ENCODE results near the gene ADRA2C.

The ADRA2C gene

DNA sequence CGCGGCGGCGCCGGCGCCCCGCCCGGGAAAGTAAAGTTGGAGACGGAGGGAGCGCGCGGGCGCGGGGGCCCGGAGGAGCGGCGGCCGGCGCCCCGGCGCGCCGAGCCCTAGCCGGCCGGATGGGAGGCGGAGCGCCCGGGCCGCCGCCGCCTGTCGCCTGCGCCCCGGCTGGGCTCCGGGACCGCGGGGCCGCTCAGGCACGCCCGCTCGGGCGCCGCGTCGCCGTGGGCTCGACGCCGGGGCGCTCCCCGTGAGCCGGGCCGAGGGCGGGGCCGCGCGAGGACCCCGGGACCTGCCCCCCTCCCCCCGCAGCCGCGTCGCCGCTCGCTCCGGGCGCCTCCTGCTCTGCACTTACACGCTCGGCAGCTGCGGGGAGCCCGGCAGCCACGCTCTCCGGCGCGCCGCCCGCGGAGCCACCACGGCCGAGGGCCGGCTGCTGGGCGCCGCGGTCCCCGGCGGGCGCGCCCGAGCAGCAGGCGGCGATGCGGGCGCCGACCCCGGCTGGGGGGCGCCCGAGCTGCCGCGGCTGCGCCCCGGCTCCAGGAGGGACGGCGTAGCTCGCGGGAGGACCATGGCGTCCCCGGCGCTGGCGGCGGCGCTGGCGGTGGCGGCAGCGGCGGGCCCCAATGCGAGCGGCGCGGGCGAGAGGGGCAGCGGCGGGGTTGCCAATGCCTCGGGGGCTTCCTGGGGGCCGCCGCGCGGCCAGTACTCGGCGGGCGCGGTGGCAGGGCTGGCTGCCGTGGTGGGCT, at the start of gene ADRA2C:
TSS of gene ADRA2C (plus strand) at position 350 of the 749 bp plus-strand sequence. CDS start at position 572, 222 bp downstream.
- no peak for DNase-seq

DNA sequence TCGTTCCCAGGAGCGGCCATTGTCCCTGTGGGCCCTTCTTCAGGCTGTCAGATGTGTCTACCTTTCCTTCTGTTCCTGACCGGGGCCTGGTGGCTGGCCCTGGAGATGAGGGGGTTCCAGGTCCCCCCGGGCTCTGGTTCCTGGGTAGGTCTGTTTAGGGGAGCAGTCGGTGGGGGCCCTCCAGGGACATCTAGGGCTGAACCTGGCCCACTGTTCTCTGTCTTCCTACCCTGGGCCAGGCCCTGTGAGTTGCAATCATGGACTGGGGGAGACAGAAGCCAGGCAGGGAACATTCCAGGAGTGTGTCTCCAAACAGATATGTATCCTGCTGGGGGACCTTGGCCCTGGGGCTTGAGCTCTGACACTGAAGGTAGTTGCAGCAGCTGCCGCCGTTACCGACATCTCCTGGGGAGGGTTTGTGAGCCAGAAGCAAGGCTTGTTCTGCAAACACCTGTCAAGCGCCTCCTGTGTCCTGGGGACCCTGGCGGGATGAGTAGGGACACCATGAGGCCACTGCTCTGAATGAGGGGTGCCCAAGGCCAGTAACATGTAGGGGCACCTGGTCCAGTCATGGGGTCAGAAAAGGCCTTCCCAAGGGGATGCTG, 49.5 kb upstream of the ADRA2C start:
- no peak for DNase-seq

DNA sequence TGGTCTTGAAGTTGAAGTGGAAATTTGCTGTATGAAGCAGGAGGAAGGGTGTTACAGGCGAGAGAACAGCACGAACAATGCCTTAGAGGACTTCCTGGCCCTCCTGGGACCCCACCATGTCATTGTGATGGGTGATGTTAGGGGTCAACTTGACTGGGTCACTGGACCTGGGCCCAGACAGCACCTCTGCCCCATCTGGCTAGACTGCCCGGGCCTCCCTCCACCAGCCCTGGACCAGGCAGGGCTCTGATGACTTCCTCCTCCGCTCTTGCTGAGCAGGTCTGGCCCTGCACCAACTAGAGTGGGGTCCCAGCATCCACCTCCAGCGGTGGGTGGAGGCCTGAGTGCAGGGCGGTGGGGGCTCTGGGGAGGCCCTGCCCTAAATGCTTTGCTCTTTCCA, 48.9 kb upstream of the ADRA2C start:
- DNase-seq, result no peak

DNA sequence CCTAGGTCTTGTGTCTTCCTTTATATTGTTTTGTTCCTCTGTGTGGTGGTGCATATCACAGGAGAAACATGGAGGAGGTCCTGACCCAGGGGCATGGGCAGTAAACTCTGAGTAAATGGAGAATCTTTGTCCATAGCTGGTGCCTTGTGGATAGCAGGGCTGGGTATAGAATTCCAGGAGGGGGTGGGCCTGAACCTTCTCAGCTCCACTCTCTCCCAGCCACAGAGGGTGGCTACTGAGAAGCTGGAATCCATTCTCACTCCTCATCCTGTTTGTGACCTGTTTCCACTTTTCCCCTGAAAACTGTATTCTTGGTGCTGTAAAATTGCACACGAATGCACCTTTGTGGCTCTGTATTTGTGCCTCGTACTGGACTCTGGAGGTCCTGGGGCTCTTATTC, 47.7 kb upstream of the ADRA2C start:
- no peak for DNase-seq

DNA sequence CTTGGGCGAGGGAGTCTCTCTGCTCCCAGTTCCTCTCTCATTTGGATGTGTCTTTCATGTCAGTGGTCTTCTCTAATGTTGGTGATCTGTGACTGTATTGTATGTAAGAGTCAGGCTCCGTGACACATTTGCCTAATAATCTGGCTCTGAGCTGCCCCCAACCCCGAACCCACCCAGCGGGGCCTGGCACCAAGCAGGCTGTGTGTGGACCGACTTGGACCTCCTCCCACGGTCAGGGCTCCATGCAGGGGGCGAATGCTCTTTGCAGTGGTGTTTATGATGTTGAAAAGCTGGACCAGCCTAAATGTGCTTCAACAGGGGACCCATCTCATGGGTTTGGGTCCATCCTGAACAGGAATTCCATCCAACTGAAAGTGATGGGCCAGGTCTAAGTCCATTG, 47.0 kb upstream of the ADRA2C start:
- DNase-seq, result no peak

DNA sequence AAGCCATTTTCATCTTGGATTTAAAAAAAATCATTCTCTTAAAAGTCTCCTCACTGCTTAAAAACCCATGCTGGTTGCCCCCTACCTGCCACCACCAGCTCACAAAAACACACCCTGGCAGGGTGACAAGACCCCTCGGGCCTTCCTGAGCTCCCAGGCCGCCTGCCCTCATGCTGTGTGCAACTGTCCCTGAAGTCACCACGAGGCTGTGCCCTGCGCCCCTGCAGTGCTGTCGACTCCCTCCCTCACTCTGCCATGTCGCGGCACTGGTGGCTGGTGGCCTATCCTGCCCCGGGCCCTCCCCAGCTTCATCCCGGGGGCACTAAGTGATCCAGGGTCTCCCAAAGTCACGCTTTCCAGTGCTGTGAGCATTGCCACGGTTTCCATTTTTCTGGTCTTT, 46.3 kb upstream of the ADRA2C start:
- no peak for DNase-seq

DNA sequence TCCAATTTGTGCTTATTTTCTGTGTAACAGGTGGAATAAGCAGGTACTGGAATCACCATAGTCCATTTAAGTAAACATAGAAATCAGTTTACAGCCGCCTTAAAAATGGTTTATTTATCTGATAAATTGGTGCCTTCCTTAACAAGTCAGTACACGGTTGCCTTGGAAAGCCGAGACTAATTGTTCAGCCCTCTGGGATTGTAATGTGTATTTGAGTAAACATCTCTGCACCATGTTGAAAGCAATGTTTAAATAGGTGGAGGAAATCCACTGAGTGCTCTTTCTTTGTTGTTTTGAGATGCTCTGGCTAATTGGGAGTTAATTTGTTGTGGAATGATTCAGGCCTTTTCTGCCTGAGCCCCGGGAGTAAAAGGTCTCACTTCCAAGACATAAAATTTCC, 45.7 kb upstream of the ADRA2C start:
- no peak for DNase-seq

DNA sequence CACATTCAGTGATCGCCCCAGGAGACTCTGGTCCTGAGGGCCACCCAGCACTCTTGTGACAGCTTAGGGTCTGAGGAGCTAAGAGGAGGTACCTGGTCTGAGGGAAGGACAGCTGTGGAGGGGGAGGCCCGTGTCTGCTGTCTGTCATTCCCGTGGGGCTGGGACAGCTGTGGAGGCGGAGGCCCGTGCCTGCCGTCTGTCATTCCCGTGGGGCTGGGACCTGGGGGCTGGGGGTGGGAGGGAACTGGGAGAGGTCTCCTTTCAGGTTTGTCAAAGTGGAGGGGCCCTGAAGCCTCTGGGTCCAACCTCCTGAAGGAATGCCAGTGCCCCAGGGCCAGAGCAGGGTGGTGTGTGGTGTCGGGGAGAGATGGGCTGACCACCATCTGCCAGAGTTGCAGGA, 45.0 kb upstream of the ADRA2C start:
- no peak for DNase-seq

DNA sequence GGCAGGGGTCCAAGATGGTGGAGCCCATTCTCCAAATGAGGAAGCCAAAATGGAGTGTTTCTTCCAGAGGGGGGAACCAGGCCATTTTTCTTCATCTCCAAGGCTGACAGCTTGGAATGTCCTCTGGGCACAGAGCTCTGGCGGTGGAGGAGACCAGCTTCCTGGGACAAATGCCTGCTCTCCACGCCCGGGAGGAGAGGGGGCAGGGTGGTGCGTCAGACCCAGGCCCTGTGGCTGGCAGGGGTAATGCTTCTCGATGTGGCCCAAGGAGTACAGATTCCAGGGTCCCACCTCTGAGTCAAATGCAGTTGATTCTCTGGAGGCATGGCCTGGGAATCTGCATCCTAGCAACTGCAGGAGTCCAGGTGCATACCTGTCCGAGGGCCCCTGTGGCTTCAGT, 44.6 kb upstream of the ADRA2C start:
- DNase-seq, result no peak

DNA sequence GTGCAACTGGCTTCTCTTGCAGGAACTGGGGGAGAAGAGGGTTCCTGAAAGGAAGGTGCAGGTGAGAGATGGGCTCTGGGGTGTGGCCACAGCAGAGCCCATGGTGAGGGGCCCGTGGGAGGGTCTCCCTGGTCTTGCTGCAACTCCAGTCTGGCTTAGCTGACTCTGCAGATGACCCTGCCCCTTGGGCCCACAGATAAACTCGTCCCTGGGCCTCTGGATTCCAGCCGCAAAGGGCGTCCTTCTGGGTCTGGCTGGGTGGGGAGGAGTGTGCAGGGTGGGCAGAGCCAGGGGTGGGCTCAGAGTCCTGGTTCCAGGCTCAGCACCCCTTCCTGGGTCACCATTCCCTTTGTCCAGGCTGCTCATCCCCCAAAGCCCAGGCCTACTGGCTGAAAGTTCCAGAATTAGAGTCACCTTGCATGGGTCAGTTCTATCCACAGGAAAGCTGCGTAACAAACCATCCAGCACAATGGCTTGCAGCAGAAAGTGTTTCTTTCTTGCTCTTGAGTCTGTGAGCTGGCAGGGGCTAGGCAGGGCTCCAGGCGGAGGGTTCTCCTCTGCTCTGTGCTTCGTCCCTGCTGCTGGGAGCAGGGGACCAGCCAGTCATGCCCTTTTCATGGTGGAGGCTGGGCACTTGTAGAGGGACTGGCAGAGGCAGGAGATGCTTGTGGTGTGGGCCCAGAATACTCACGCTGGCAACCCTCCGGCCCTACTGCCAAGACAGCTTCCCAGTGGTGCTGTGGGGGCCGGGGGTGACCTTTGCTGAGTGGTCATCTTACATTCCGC, 43.5 kb upstream of the ADRA2C start:
- no peak for DNase-seq

DNA sequence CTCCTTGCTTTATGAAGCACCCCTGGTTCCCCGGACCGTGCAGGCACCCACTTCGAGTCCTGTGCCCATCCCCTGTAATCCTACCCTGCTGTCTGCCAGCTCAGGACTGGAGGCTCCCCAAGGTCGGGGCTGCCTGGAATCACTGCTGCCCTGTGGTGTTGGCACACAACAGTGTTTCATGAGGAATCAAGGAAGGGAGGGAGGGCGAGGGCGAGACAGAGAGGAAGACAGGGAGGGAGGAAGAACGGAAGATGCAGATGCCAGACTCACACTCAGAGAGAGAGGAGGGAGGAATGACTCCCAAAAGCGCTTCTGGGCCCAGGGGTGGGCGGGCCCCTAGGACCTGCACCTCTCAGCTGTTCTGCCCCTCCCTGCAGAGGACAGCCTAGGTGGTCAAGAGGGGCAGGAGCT, 42.9 kb upstream of the ADRA2C start:
- DNase-seq, result no peak

DNA sequence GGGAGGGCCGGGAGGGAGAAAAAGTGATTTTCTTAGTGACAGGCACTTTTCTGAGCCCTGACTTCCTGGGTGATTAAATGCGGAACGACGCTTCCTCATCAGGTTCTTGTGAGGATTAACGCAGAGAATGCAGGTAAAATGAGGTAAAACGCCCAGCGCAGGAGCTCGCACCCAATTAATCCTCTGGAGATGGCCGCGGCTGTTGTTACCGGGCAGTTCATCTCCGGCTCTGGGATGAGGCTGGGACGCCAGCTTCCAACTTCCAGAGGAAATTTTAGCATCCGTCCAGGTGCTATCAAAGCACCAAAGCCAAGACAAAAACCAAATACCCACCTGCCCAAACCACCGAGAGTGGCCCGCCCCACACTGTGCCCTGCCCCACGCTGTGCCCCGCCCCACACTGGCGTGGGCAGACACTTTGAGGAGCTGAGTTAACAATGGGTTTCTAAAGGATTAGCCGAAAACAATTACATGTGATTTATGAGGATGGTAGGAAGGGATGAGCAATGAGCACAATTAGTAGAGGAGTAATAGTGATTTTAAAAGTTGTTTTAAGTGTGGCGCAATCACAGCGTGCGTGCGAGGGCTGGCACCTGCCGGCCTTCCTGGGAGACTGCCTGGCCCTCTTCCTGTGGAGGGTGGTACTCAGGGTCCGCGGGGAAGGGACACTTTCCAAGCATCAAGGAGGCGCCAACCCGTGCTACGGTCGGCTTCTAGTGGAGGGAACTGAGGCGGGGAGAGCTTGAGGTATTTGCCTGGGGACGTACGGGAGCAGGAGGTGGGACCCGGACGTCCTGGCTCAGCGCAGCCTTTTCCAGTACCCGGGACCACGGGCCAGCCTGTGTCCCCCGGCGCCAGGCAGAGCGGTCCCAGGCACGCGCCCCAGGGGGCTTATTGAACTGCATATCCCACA, 41.6 kb upstream of the ADRA2C start:
- no peak for DNase-seq

DNA sequence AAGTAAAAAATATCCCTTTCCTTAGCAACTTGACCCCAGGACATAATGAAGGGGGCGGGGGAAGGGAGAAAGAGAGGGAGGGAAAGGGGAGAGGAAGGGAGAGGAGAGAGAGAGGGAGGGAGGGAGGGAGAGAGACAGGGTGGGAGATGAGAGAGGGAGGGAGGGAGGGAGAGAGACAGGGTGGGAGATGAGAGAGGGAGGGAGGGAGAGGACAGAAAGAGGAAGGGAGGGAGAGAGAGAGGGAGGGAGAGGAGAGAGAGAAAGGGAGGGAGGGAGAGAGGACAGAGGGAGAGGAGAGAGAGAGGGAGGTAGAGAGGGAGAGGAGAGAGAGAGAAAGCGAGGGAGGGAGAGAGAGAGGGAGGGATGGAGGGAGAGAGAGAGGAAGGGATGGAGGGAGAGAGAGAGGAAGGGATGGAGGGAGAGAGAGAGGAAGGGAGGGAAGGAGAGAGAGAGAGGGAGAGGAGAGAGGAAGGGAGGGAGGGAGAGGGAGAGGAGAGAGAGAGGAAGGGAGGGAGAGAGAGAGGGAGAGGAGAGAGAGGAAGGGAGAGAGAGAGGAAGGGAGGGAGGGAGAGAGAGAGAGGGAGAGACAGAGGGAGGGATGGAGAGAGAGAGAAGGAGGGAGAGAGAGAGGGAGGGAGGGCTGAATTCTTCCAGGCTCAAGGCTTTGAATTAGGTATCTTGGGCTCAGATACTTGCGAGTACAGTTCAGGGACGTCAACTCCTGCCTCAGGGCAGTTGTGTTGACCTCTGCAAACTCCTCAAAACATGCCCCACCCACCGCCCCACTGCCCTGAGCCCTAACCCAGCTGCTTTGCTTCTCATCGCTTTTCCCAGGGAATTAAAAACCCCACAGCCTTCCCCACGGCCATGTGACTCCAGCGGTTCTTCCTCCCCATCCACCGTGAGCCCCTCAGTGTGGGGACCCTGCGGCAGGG, 40.0 kb upstream of the ADRA2C start:
- DNase-seq, result no peak

DNA sequence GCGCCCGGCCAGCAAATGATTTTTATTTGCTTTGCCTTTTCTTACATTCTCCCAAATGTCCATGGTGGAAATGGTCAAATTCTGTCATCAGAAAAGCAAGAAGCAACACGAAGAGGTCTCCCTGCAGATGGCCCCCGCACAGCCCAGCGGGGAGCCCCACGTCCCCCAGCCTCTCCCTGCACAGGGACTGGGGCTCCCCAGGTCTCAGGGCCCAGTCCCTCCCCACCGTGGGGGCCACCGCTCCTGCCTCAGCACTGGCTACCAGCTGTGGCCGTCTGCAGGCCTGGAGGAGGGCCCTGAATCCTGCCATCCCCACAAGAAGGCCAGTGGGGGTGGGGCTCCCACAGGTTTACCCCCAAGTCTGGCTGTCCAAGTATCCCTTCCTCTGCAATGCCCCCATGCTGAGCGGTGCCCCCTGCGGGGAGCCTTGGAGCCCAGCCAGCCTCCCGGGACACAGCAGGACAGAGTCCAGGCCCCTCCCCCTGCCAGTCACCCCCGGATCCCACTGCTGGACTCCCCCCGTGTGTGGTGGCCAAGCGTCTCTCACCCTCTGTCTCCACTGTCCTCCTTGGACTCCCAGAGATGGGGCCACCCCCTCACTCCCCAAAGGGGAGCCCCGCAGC, 38.2 kb upstream of the ADRA2C start:
- DNase-seq, result no peak

DNA sequence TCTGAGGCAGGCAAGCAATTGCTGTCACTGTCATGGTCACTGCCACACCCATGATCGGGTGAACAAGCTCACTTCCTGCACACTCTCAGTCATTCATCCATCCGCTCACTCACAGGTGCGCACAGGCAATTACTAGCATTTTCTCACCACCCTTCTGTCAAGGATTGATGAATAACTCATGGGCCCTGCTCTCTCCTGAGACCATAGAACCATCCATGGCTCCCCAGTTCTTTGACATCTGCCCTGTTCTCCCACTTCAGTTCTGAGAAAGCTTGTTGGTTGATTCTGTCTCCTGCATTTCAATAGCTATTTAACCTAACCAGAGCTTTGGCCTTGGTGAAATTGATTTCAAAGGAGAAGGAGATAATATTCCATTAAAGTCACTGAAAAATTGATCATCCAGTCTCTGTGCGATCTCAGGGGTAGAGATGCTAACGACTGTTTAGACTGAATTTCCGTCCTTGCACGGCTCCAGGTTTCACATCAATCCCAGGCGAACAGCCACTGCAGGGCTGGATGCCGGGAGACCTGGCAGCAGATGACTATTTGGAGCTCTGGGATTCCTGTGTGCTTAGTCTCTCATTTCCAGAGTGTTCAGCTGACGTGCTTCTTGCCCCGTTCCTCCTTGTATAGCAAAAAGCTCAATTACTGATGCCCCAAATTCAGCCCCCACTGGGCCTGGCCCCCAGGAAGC, 36.9 kb upstream of the ADRA2C start:
- no peak for DNase-seq

DNA sequence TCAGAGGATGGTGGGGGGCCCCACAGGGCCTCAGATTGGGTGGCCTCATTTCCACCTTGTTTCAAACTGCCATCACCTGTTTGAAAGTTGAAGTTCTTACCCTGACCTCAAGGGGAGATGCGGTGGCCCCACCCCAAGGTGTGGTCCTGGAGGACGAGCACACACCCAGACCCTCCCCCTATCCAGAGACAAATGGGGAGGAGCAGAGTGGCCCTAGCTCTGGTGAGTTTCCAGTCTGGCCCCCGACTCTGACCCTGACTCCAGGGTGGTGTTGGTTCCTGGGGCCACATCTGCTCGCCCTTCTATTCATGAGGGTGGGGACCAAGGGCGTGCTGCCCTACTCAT, 36.3 kb upstream of the ADRA2C start:
- no peak for DNase-seq

DNA sequence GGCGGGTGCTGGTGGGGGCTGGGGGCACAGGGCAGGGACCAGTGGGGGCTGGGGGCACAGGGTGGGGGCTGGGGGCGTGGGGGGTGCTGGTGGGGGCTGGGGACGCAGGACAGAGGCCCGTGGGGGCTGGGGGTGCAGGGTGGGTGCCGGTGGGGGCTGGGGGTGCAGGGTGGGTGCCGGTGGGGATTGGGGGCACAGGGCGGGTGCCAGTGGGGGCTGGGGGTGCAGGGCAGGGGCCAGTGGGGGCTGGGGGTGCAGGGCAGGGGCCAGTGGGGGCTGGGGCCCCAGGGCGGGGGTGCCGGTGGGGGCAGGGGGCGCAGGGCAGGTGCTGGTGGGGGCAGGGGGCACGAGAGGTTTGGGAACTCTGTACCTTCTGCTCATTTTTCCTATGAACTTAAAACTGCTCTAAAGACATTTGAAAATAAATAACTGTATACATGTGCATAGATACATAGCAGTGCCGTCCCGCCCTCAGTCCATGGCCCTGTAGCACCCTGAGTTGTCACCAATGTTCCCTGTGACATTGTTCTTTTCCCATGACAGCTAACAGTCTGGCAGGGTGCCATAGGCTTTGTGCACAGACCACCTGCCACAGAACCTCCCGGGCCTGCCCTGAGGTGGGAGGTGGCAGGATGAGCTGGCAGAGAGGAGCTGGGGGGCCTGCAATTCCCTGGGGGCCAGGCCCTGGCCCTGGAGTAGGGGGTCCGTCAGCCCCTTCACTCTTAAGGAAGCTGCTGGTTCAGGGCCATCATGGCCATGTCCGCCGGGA, 35.6 kb upstream of the ADRA2C start:
- DNase-seq, result no peak

DNA sequence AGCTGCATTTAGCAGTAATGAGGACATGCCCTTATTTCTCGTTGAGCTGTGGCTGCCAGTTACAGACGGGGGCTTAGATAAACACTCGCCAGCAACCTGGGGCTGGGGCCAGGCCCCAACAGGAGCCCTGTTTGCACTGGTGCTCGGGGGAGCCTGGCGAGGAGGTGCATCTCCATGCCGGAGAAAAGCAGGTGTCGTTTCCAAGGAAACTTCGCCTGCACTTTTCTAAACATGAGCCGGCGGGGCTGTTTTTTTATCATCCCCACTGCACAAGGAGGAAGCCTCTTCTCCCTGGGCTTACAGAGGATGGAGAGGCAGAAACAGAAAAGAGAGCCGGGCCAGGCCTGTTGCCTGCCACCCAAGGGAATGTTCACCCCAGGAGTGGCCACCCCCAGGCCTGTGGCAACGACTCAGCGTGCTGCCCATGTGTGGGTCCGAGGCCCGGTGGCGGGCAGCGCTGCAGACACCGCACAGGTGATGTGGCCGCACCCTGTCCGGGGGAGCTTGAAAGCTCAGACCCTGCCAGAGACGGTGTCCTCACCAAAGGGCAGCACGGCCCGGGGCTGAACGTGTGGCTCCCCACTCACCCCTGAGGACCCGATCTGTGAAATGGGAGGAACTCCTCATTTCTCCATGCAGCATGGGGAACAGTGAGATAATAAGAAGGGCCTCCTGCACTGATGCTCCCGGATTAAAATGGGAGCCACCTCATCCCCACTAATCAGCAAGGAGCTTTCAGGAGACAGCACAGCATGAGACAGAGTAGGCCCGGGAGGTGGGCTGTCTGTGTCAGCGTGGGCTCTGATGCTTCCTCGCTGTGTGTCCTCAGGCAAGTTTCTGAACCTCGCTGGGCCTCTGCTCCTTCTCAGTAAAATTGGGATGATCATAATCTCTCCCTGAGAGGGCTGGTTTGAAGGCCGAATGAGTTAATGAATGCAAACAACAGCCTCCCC, 33.8 kb upstream of the ADRA2C start:
- DNase-seq, result no peak

DNA sequence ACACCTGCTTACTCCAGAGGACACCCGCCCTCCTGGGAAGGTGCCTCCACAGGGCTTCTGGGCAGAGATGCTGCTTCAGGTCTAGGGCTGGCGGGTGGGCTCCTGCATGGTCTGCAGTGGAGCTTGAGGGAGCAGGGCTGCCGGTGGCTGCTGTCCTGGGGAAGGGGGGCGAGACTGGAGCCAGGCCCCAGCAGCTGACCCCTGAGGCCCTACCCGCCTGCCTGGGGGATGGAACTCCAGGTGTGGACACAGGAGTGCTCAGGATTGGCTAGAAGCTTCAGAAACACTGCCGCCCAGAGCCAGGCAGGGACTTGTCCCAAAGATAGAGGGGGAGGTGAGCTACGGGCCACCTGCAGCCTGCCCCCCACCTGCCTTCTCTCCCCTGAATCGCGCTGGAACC, 33.0 kb upstream of the ADRA2C start:
- DNase-seq, result no peak
